HUES6 (cell line): ENCODE results near the gene MAPK1.
"Not testable (repeated sequence)": the region's sequence is repeated elsewhere in the genome, so short reads cannot be mapped to it uniquely, and the experiment has no call there.

Experiments used
- H3K27ac ChIP-seq: 2 replicates; pipeline ENCODE4 v1.7.0; 2013; ENCODE audit warnings: low read depth, mild to moderate bottlenecking, low read length, inconsistent platforms
- H3K27me3 ChIP-seq: 2 replicates; pipeline ENCODE4 v1.6.1; 2013; ENCODE audit warnings: low read length; ENCODE audit not compliant: control insufficient read depth, insufficient read depth
- H3K36me3 ChIP-seq: 2 replicates; pipeline ENCODE4 v1.6.1; 2013; ENCODE audit warnings: low read length; ENCODE audit not compliant: control insufficient read depth, insufficient read depth
- H3K4me1 ChIP-seq: 2 replicates; pipeline ENCODE4 v1.6.1; 2013; ENCODE audit warnings: low read length; ENCODE audit not compliant: control insufficient read depth, insufficient read depth
- H3K4me3 ChIP-seq: 2 replicates; pipeline ENCODE4 v1.5.1; 2013; ENCODE audit warnings: low read depth, low read length
- H3K9ac ChIP-seq: one replicate; pipeline ENCODE4 v1.6.1; 2013; ENCODE audit warnings: mild to moderate bottlenecking, low read length
- H3K9me3 ChIP-seq: 2 replicates; pipeline ENCODE4 v1.6.1; 2013; ENCODE audit warnings: low read depth, low read length; ENCODE audit not compliant: control insufficient read depth, insufficient read depth

Gene MAPK1

GRCh38 chr22:21716395-21717122 is 150.9 kb downstream of the MAPK1 start:
- not testable (repeated sequence) for H3K4me3 ChIP-seq, H3K4me1 ChIP-seq, H3K27me3 ChIP-seq, H3K9ac ChIP-seq, H3K27ac ChIP-seq, H3K9me3 ChIP-seq, H3K36me3 ChIP-seq

GRCh38 chr22:21714786-21715185 is 152.7 kb downstream of the MAPK1 start:
- H3K9ac ChIP-seq: no peak overlapping the region
- H3K36me3 ChIP-seq: peaks cover 3% of the 10 kb centered on the region; the same call in 1 of the 2 replicates
- no peak overlapping the region for H3K27ac ChIP-seq
- no peak overlapping the region for H3K4me3 ChIP-seq
- no peaks in the 10 kb centered on the region for H3K4me1 ChIP-seq
- H3K9me3 ChIP-seq: no peaks in the 10 kb centered on the region
- H3K27me3 ChIP-seq: no peaks in the 10 kb centered on the region

- no peak overlapping the region for H3K27ac ChIP-seq
- H3K27me3 ChIP-seq: no peaks in the 10 kb centered on the region
- no peak overlapping the region for H3K9ac ChIP-seq
- H3K36me3 ChIP-seq: peaks cover 3% of the 10 kb centered on the region; the same call in 1 of the 2 replicates
- no peaks in the 10 kb centered on the region for H3K9me3 ChIP-seq
- no peak overlapping the region for H3K4me3 ChIP-seq
- no peaks in the 10 kb centered on the region for H3K4me1 ChIP-seq
Observed at GRCh38 chr22:21714059-21714770, 153.2 kb downstream of the MAPK1 start.

- no peaks in the 10 kb centered on the region for H3K4me1 ChIP-seq
- H3K9ac ChIP-seq: no peak overlapping the region
- no peaks in the 10 kb centered on the region for H3K9me3 ChIP-seq
- no peaks in the 10 kb centered on the region for H3K27me3 ChIP-seq
- H3K36me3 ChIP-seq: peaks cover 3% of the 10 kb centered on the region; the same call in 1 of the 2 replicates
- no peak overlapping the region for H3K4me3 ChIP-seq
- no peak overlapping the region for H3K27ac ChIP-seq
Observed at GRCh38 chr22:21713428-21714058, 153.9 kb downstream of the MAPK1 start.

GRCh38 chr22:21712751-21713427 is 154.6 kb downstream of the MAPK1 start:
- no peaks in the 10 kb centered on the region for H3K27me3 ChIP-seq
- H3K9me3 ChIP-seq: no peaks in the 10 kb centered on the region
- H3K27ac ChIP-seq: no peak overlapping the region
- H3K4me1 ChIP-seq: no peaks in the 10 kb centered on the region
- H3K9ac ChIP-seq: no peak overlapping the region
- peaks cover 3% of the 10 kb centered on the region; the same call in 1 of the 2 replicates for H3K36me3 ChIP-seq
- no peak overlapping the region for H3K4me3 ChIP-seq

GRCh38 chr22:21711851-21712250 is 155.6 kb downstream of the MAPK1 start:
- H3K27ac ChIP-seq: no peak overlapping the region
- H3K9me3 ChIP-seq: no peaks in the 10 kb centered on the region
- H3K4me3 ChIP-seq: no peak overlapping the region
- no peaks in the 10 kb centered on the region for H3K4me1 ChIP-seq
- no peak overlapping the region for H3K9ac ChIP-seq
- H3K27me3 ChIP-seq: no peaks in the 10 kb centered on the region
- peaks cover 3% of the 10 kb centered on the region; the same call in 1 of the 2 replicates for H3K36me3 ChIP-seq

GRCh38 chr22:21710156-21710555 is 157.3 kb downstream of the MAPK1 start:
- Histone ChIP-seq H3K9ac (no peak overlapping the region), H3K4me1 (no peaks in the 10 kb centered on the region), H3K27ac (no peak overlapping the region), H3K36me3 (peaks cover 3% of the 10 kb centered on the region; the same call in 1 of the 2 replicates), H3K9me3 (no peaks in the 10 kb centered on the region), H3K27me3 (no peaks in the 10 kb centered on the region), H3K4me3 (no peak overlapping the region)

- H3K27me3 ChIP-seq: no peaks in the 10 kb centered on the region
- no peak overlapping the region for H3K27ac ChIP-seq
- peaks cover 3% of the 10 kb centered on the region; the same call in 1 of the 2 replicates for H3K36me3 ChIP-seq
- no peaks in the 10 kb centered on the region for H3K9me3 ChIP-seq
- H3K4me1 ChIP-seq: no peaks in the 10 kb centered on the region
- H3K4me3 ChIP-seq: no peak overlapping the region
- H3K9ac ChIP-seq: no peak overlapping the region
Observed at GRCh38 chr22:21709688-21710087, 157.8 kb downstream of the MAPK1 start.

- Histone ChIP-seq H3K27me3 (no peaks in the 10 kb centered on the region), H3K36me3 (peaks cover 3% of the 10 kb centered on the region; the same call in 1 of the 2 replicates), H3K4me3 (no peak overlapping the region), H3K9me3 (no peaks in the 10 kb centered on the region), H3K27ac (no peak overlapping the region), H3K4me1 (no peaks in the 10 kb centered on the region), H3K9ac (no peak overlapping the region)
Observed at GRCh38 chr22:21708960-21709359, 158.5 kb downstream of the MAPK1 start.

- Histone ChIP-seq H3K27ac (no peak overlapping the region), H3K4me3 (no peak overlapping the region), H3K9me3 (no peaks in the 10 kb centered on the region), H3K4me1 (no peaks in the 10 kb centered on the region), H3K36me3 (peaks cover 6% of the 10 kb centered on the region; the same call in 1 of the 2 replicates), H3K27me3 (no peaks in the 10 kb centered on the region), H3K9ac (no peak overlapping the region)
Observed at GRCh38 chr22:21707677-21708076, 159.8 kb downstream of the MAPK1 start.
